Panc1 (cell line): ENCODE results near the gene LCN1. TPM values are rescaled to one million over a fixed set of nuclear protein-coding genes. Genes with fewer than 3 reads are reported as not detected.

Experiments used
- ATAC-seq: fragments of 200-7000 bp; cut with Tn5 transposase; 2 replicates; pipeline ENCODE4 v1.9.1; 2020; ENCODE audit warnings: mild to moderate bottlenecking, moderate library complexity
- BruUV-seq: library from RNA; stranded (reverse); fragments of 400-500 nt; replicated peaks from 2 replicates; lab custom pipeline; 2021; lab: Mats Ljungman, UMichigan
- CTCF ChIA-PET: fragments of 300-600 bp; sonication (Branson Sonifier 250); formaldehyde crosslinking; loops from one replicate; lab custom pipeline; 2022; ENCODE audit warnings: antibody characterized with exemption; lab: Charles Lee
- POLR2A ChIA-PET: fragments of 300-600 bp; sonication (Branson Sonifier 250); formaldehyde crosslinking; loops from one replicate; lab custom pipeline; 2022; ENCODE audit warnings: antibody characterized with exemption; lab: Charles Lee
- DNase-seq: peaks from one replicate; pipeline ENCODE4 v3.0.0-alpha.2; 2010; ENCODE audit warnings: low read depth, low spot score
- H3K27ac ChIP-seq: 2 replicates; pipeline ENCODE4 v1.5.1; 2011; ENCODE audit warnings: mild to moderate bottlenecking, low read length, inconsistent platforms
- H3K27me3 ChIP-seq: fragments of 200-500 bp; sonication (Bioruptor generic); 2 replicates; pipeline ENCODE4 v1.6.0; 2014; ENCODE audit warnings: low read length, inconsistent platforms; ENCODE audit not compliant: control insufficient read depth, insufficient read depth
- H3K36me3 ChIP-seq: fragments of 200-500 bp; sonication (Bioruptor generic); 2 replicates; pipeline ENCODE4 v1.5.1; 2014; ENCODE audit warnings: inconsistent platforms, mild to moderate bottlenecking, low read length, moderate library complexity; ENCODE audit not compliant: control insufficient read depth, insufficient read depth
- H3K4me1 ChIP-seq: 2 replicates; pipeline ENCODE4 v1.5.1; 2011; ENCODE audit warnings: inconsistent platforms, mild to moderate bottlenecking, low read length, moderate library complexity; ENCODE audit not compliant: control insufficient read depth, insufficient read depth
- H3K4me3 ChIP-seq, 2 experiments: 2 replicates each; pipeline ENCODE4 v1.5.1; 2011 to 2012; ENCODE audit warnings: low read depth in 2 of 2, low read length in 2 of 2, mild to moderate bottlenecking in 2 of 2, inconsistent platforms in 1 of 2, moderate library complexity in 1 of 2
- H3K9me3 ChIP-seq: fragments of 200-500 bp; sonication (Bioruptor generic); 2 replicates; pipeline ENCODE4 v1.5.1; 2014; ENCODE audit warnings: low read depth, mild to moderate bottlenecking, inconsistent platforms, low read length, moderate library complexity; ENCODE audit not compliant: control insufficient read depth, insufficient read depth
- POLR2AphosphoS5 ChIP-seq: IDR thresholded peaks from 2 replicates; pipeline ENCODE4 v1.6.1; 2012; ENCODE audit warnings: mild to moderate bottlenecking, low read depth, low read length, moderate library complexity
- SIN3A ChIP-seq: IDR thresholded peaks from 2 replicates; pipeline ENCODE4 v1.6.1; 2012; ENCODE audit warnings: low read depth, mild to moderate bottlenecking, low read length, moderate library complexity, borderline replicate concordance; ENCODE audit not compliant: insufficient read depth
- TCF7L2 ChIP-seq: IDR thresholded peaks from 2 replicates; pipeline ENCODE4 v1.6.1; 2011; ENCODE audit warnings: mild to moderate bottlenecking, low read depth, low read length, inconsistent platforms
- in situ Hi-C: cut with HindIII; loops from 2 replicates; pipeline ENCODE4 v1.10.0; 2016; ENCODE audit warnings: low sequenced_read_pairs, low pct_unique_long_range_greater_than_20kb
- intact Hi-C: fragments of 100-400 bp; cut with micrococcal nuclease; formaldehyde crosslinking; loops from one replicate; pipeline ENCODE4 v1.10.0; 2022; ENCODE audit not compliant: unreplicated experiment
- total RNA-seq: library from RNA; stranded (reverse); gene quantifications from one replicate; pipeline ENCODE4 v1.2.1, GENCODE V29; 2021; ENCODE audit not compliant: unreplicated experiment
- TF ChIP-seq, protein P1 (sequence below): fragments of 450-650 bp; IDR thresholded peaks from 2 replicates; pipeline ENCODE4 v1.5.1; 2017; ENCODE audit warnings: mild to moderate bottlenecking
- TF ChIP-seq, protein P2 (sequence below), 2 experiments: IDR thresholded peaks; 2 replicates each; pipeline ENCODE4 v1.6.1; 2011 to 2012; ENCODE audit warnings: low read depth in 2 of 2, control low read depth in 1 of 2, low read length in 1 of 2, mild to moderate bottlenecking in 1 of 2, moderate library complexity in 1 of 2; ENCODE audit not compliant: insufficient read depth in 1 of 2

Gene LCN1
- total RNA-seq, 1 experiment from 2014 or later: not detected

DNA sequence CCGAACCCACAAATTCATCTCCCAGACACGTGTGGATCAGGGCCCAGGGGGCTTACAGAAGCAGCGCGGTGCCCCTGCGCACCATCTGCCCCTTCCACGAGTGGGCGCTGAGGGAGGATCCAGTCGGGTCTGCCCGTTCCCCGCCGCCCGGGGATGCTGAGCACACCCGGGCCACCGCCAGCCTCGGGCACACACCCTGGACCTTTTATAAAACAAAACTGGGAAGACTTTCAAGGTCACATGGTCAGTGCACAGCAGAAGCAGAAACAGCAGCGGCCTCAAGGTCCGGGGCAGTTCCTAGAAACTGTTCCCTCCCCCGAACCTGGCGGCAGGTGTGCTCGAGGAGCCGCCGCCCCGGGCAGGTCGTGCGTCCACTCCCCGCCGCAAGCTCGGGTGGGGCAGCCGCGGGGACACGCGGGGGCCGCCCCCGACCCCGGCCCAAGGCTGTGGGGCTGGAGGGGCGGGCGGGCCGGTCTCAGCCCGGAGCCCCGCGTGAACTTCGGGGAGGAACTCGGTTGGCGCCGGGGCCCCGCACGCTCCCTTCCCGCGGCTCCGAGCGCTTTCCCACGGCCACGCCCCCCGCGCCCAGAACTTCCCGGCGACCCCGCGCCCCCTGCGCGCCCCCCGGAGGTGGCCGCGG is 42.3 kb upstream of the LCN1 start:
- Histone ChIP-seq H3K27ac (no peak overlapping the region; the same call in 1 of the 2 replicates), H3K4me1 (peaks cover 3% of the 10 kb centered on the region; the same call in 1 of the 2 replicates), H3K4me3 (peak overlapping the region; percentile 40 to 50), H3K9me3 (no peaks in the 10 kb centered on the region), H3K36me3 (no peaks in the 10 kb centered on the region; the same call in 1 of the 2 replicates), H3K27me3 (no peaks in the 10 kb centered on the region)
- no peak for TF ChIP-seq SIN3A
- TF ChIP-seq, protein P1, sequence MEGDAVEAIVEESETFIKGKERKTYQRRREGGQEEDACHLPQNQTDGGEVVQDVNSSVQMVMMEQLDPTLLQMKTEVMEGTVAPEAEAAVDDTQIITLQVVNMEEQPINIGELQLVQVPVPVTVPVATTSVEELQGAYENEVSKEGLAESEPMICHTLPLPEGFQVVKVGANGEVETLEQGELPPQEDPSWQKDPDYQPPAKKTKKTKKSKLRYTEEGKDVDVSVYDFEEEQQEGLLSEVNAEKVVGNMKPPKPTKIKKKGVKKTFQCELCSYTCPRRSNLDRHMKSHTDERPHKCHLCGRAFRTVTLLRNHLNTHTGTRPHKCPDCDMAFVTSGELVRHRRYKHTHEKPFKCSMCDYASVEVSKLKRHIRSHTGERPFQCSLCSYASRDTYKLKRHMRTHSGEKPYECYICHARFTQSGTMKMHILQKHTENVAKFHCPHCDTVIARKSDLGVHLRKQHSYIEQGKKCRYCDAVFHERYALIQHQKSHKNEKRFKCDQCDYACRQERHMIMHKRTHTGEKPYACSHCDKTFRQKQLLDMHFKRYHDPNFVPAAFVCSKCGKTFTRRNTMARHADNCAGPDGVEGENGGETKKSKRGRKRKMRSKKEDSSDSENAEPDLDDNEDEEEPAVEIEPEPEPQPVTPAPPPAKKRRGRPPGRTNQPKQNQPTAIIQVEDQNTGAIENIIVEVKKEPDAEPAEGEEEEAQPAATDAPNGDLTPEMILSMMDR: peak; percentile 40; the same call in 1 of the 2 replicates
- no TSS peak for BruUV-seq
- CTCF ChIA-PET: no interaction called here
- ATAC-seq (peak; percentile 68), DNase-seq (no peak)
- POLR2A ChIA-PET: no interaction called here
- intact Hi-C loops: no loop called here
- in situ Hi-C loops: no loop called here

DNA sequence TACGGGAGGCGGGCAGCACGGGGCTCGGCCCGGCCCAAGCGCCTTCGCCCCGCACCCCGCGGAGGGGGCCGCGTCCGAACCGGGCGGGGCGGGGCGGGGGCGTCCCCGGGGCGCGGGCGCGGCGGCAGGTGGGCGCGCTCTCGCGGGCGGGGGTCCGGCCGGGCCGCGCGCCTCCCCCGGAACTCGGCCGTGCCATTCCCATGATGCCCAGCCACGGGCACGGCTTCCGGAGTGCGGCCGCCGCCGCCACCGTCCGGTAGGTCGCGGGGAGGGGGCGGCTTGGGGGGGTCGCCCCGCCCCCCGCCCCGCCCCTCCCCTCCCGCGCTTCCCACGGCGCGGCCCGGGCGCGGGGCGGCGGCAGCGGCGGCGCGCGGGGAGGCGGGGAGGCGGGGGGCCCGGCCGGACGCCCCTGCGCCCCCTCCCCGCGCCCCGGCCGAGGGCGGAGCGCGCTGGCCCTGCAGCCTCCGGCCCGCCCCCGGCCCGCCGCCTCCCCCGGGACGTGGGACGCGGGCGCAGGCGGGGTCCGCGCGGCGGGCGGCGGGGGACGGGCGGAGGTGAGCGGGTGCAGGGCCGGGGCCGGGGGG is 41.7 kb upstream of the LCN1 start, which contains the start of gene PPP1R26:
Gene PPP1R26, plus strand, starts transcription at position 314 of the 584 bp plus-strand sequence. CDS start 4,729 bp downstream, outside the sequence.
- DNase-seq (no peak), ATAC-seq (peak; percentile 69)
- H3K4me1 ChIP-seq: peaks cover 3% of the 10 kb centered on the region; the same call in 1 of the 2 replicates
- no TSS peak for BruUV-seq
- ChIA-PET CTCF (no interaction called here), POLR2A (no interaction called here)
- TF ChIP-seq SIN3A (no peak), POLR2AphosphoS5 (no peak), TCF7L2 (no peak)
- TF ChIP-seq, protein P2, sequence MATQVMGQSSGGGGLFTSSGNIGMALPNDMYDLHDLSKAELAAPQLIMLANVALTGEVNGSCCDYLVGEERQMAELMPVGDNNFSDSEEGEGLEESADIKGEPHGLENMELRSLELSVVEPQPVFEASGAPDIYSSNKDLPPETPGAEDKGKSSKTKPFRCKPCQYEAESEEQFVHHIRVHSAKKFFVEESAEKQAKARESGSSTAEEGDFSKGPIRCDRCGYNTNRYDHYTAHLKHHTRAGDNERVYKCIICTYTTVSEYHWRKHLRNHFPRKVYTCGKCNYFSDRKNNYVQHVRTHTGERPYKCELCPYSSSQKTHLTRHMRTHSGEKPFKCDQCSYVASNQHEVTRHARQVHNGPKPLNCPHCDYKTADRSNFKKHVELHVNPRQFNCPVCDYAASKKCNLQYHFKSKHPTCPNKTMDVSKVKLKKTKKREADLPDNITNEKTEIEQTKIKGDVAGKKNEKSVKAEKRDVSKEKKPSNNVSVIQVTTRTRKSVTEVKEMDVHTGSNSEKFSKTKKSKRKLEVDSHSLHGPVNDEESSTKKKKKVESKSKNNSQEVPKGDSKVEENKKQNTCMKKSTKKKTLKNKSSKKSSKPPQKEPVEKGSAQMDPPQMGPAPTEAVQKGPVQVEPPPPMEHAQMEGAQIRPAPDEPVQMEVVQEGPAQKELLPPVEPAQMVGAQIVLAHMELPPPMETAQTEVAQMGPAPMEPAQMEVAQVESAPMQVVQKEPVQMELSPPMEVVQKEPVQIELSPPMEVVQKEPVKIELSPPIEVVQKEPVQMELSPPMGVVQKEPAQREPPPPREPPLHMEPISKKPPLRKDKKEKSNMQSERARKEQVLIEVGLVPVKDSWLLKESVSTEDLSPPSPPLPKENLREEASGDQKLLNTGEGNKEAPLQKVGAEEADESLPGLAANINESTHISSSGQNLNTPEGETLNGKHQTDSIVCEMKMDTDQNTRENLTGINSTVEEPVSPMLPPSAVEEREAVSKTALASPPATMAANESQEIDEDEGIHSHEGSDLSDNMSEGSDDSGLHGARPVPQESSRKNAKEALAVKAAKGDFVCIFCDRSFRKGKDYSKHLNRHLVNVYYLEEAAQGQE (IDR thresholded peaks at IDR 0.05; ENCODE audit: insufficient read depth in 1 of 2, low read depth in 2 of 2, low read length in 1 of 2): no peak
- TF ChIP-seq, protein P1: no peak
- H3K9me3 ChIP-seq: no peaks in the 10 kb centered on the region
- intact Hi-C loops: no loop called here
- peak within 1 kb of the TSS; percentile 54 for H3K27ac ChIP-seq
- peaks cover 3% of the 10 kb centered on the region; the same call in 1 of the 2 replicates for H3K36me3 ChIP-seq
- H3K4me3 ChIP-seq: peak within 1 kb of the TSS; percentile 64 to 73
- in situ Hi-C loops: no loop called here
- no peaks in the 10 kb centered on the region for H3K27me3 ChIP-seq
